GM19452 (cell line): ENCODE results near the gene POLR1E.
"Not testable (repeated sequence)": the region's sequence is repeated elsewhere in the genome, so short reads cannot be mapped to it uniquely, and the experiment has no call there.

Experiments used
- ATAC-seq: cut with Tn5 transposase; IDR thresholded peaks from one replicate; pipeline ENCODE4 v1.9.1; 2021; ENCODE audit not compliant: unreplicated experiment

POLR1E gene

DNA sequence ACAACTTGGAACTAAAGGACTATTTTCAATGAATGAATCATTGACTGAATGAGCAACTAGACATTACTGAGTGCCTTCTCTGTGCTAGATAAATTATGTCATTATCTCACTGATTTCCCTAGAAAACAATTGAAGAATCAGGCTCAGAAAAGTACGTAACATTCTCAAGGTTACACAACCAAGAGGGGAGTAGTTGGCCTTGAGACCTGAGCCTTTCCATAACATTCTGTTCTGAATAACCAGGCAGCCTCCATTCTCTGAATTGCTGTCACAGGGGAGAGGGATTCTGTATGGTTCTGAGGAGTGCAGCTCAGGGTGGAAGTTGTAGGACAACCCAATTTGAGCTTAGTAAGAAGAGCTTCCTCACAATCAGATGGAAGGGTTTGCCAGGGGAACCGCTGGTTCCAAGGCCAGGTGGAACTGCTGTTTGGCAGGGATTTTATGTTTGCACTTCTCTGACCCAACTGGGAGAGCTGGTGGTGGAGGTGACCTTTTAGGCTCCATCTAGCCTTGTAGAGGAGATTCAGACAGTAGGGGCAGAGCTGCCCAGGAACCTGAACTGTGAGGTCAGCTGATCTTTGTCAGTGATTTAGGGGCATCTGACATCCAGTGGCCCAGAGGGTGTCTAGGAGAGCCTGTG, 16.3 kb downstream of the POLR1E start:
- no peak for ATAC-seq

- no peak for ATAC-seq
These were observed 18.0 kb downstream of the POLR1E start for GRCh38 chr9:37503736-37504135.

- no peak for ATAC-seq
These were observed 18.9 kb downstream of the POLR1E start for GRCh38 chr9:37504605-37505004.

GRCh38 chr9:37507566-37508134, 21.9 kb downstream of the POLR1E start:
- ATAC-seq, result no peak

DNA sequence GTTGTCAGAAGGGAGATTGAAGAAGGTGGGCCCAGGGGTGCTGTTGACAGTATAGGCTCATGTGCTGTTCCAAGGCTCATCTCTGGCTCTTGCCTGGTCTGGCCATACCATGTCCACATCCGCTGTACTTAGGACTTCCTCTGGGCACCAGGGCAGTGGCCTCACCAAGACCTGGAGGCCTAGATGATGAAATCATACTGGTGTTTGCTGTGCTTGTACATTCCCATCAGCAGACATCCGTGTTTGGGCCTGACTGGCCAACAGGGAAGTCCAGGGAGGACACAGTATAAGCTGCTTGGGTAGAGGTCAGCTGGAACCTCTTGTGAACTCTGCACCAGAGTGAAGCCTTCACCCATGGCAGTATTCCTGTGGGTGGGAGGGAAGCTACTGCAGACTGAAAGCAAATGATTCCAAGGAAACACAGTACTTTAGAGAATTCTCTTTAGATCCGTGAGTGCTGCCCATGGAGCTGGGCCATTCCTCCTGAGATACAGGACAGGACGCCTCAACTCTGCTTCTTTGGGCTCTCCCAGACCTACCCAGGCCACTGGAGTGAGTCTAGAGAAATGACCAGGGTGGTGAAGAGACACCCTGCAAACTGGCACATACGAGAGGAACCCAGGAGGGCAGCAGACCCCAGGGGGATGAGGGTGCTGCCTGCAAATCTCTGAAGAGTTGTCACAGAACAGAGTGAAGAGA, 22.5 kb downstream of the POLR1E start:
- ATAC-seq, result no peak

DNA sequence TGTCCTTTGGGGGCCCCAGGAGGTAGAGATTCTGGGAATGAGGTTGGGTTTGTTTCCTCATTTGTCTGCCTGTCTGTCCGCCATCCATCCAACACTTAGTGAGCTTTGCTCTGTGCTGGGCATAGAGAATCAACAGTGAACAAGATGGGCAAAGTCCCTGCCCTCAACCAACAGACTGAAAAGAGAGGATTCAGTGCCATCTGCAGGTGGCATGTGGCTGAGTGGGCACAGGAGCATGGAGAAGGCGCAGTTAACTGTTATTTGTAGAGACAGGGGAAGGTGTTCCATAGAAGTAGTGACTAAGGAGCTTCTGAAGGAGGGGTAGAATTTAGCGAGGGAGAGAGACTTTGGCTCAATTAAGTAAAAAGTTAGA, 23.1 kb downstream of the POLR1E start:
- no peak for ATAC-seq

DNA sequence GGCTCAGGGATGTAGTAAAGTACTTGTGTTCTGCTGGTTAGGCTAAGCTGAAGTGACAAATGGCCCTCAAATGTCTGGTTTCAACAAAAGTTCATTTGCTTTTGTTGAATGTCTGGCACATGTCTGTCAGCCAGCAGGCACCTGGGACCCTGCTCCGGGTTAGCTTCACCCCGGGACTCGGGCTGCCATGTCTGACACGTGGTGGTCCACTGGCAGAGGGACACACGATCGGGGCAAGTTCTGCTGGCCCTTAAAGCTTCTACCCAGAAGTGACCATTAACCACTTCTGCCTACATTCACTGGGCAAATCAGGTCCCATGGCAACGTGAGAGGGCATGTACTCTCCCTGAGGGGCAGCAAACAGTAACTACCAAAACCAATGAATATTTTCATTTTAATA, 23.8 kb downstream of the POLR1E start:
- ATAC-seq, result no peak

DNA sequence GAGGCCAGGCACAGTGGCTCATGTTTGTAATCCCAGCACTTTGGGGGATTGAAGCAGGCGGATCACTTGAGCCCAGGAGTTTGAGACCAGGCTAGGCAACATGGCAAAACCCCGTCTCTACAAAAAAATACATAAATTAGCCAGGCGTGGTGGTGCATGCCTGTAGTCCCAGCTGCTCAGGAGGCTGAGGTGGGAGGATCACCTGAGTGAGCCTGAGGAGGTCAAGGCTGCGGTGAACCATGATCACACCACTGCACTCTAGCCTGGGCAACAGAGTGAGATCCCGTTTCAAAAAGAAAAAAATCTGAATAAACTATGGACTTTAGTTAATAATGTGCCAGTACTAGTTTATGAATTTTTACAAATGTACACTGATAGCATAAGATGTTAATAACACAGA, 24.3 kb downstream of the POLR1E start:
- not testable (repeated sequence) for ATAC-seq

GRCh38 chr9:37511016-37512010, 25.6 kb downstream of the POLR1E start:
- no peak for ATAC-seq

GRCh38 chr9:37512437-37512836, 26.7 kb downstream of the POLR1E start:
- ATAC-seq, result no peak

DNA sequence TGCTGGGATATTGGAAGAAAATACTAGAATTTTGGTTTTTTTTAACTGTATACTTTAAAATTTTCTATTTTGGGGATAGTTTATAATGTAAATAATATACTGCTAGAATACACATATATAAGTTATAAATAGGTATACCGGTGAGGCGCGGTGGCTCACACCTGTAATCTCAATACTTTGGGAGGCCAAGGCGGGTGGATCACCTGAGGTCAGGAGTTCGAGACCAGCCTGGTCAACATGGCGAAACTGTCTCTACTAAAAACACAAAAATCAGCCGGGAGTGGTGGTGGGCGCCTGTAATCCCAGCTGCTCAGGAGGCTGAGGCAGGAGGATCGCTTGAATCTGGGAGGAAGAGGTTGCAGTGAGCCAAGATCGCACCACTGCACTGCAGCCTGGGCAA, 28.7 kb downstream of the POLR1E start:
- ATAC-seq, result not testable (repeated sequence)

- ATAC-seq, result no peak
These were observed 29.3 kb downstream of the POLR1E start for GRCh38 chr9:37514999-37515398.

DNA sequence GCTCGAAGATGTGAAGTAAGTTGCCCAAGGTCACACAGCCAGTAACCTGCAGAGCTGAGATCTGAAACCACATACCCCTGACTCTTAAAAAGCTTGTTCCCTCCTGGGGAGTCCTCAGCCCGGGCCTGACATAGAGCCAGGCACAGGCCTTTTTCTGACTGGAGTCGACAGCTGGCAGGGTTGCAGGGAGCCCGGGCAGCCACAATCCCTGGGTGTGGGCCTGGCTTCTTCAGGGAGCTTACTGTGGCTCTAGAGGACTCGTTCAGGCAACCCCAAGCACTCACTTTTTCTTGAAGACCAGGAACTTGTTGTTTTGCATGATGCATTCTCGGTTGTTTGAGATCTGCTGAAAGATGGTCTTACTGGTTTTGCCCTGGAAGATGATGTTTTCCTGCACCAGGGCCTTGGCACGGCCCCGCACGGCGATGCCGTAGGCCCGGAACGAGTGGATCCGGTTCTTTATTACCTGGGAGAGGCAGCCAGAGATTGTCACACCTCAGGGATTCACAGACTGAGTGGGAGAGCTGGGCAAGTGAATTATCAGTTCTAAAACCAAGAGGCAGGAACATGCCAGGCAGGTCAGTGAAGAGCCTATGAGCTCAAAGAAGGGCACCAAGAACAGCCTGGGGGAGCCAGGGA, 30.0 kb downstream of the POLR1E start:
- ATAC-seq, result no peak

- no peak for ATAC-seq
These were observed 32.2 kb downstream of the POLR1E start for GRCh38 chr9:37517923-37518322.

GRCh38 chr9:37520641-37521040, 34.9 kb downstream of the POLR1E start:
- no peak for ATAC-seq

GRCh38 chr9:37521111-37521510, 35.4 kb downstream of the POLR1E start:
- no peak for ATAC-seq

DNA sequence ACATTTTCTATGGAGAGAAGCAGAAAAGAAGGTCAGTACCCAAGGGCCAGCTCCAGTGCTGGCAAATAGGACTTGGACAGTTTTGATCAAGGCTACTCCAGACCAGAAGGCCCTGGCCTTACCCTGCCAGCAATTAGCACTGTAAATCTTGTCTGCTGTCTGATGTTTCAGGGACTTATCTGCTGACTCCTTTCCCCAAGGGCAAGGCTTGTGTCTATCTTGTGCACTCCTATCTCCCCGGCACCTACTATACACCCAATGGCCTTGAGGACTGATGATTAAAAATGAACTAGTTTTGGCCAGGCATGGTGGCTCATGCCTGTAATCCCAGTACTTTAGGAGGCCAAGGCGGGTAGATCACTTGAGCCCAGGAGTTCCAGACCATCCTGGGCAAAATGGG, 37.2 kb downstream of the POLR1E start:
- ATAC-seq, result no peak

GRCh38 chr9:37523916-37524315, 38.2 kb downstream of the POLR1E start:
- no peak for ATAC-seq

DNA sequence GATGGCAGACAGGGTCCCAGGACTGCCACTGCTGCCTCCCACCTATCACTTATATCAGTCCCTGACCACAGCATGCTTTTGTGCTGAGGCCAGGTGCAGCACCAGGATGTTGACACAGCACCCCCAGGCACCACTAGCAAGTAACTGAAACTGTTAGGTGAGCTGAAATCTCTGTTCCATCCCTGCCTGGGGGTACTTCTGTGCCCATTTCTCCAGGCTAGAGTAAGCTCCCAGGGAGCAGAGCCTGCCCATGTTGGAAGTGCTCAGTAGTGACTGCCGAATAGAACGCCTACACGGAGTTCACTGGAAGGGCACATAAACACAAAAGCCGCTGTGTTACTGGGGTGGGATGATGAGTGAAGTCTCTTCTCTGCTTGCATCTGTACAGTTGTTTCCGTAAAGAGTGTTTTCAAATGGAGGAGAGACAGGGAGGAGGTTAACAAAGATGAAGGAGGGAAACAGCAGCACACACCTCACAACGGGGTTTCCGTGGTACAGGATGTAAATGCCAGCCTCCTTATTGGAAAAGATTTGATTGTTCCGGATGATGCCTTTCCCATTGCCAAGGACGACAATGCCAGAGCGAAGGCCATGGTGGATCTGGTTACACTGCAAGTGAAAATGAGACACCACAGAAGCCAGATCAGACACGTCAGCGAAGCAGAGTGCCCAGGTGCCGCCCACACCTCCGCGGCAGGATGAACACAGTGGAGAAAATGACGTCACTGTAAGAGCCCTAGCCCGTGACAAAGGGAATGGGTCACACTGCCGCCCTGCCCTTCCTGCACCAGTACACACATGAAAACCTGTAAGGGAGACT, 43.1 kb downstream of the POLR1E start:
- peak; percentile 51 for ATAC-seq

DNA sequence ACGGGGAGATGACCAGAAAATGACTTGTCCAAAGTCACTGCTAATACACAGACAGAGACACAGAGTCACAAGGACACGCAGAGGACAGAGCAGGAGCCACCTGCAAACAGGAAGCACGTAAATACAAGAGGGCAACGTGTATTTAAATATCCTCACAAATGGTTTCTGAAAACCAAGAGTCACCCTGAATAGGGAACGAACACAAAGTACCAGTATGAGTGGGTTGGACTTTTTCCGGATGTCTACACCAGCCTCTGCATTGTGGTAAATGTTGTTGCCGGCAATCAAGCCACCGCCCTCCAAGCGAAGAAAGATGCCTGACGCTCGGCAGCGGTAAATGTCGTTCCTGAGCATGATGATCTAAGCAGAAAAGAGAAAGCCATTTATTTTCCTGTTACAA, 46.0 kb downstream of the POLR1E start:
- ATAC-seq, result no peak
